Endodermal cell (in vitro differentiated cells): Measurements from ENCODE around the gene ELFN1. TPM values are rescaled to one million over a fixed set of nuclear protein-coding genes. Genes with fewer than 3 reads are reported as not detected.

Experiments
- DNase-seq: peaks from one replicate; pipeline ENCODE4 v3.0.0-alpha.2; 2017
- H3K27ac ChIP-seq: 2 replicates; pipeline ENCODE4 v1.5.1; 2013; ENCODE audit warnings: mild to moderate bottlenecking, low read depth, low read length, moderate library complexity
- H3K27me3 ChIP-seq: 2 replicates; pipeline ENCODE4 v1.6.1; 2013; ENCODE audit warnings: mild to moderate bottlenecking, low read length, moderate library complexity; ENCODE audit not compliant: insufficient read depth, control insufficient read depth, poor library complexity, severe bottlenecking
- H3K36me3 ChIP-seq: 2 replicates; pipeline ENCODE4 v1.7.0; 2013; ENCODE audit warnings: mild to moderate bottlenecking, low read length, moderate library complexity; ENCODE audit not compliant: control insufficient read depth, insufficient read depth
- H3K4me1 ChIP-seq: one replicate; pipeline ENCODE4 v1.7.0; 2013; ENCODE audit warnings: low read length; ENCODE audit not compliant: control insufficient read depth, insufficient read depth
- H3K4me3 ChIP-seq: 2 replicates; pipeline ENCODE4 v1.5.1; 2013; ENCODE audit warnings: mild to moderate bottlenecking, low read length, moderate library complexity
- H3K9ac ChIP-seq: 2 replicates; pipeline ENCODE4 v1.6.1; 2013; ENCODE audit warnings: mild to moderate bottlenecking, low read length, moderate library complexity; ENCODE audit not compliant: poor library complexity, severe bottlenecking; ENCODE audit errors: extremely low read depth
- H3K9me3 ChIP-seq: 2 replicates; pipeline ENCODE4 v1.6.1; 2013; ENCODE audit warnings: mild to moderate bottlenecking, low read length, moderate library complexity; ENCODE audit not compliant: control insufficient read depth
- H3K27ac Mint-ChIP-seq: 2 replicates; pipeline ENCODE4 v1.8.0; 2020; ENCODE audit warnings: mixed read lengths
- H3K27me3 Mint-ChIP-seq: 2 replicates; pipeline ENCODE4 v1.8.0; 2021; ENCODE audit warnings: mild to moderate bottlenecking, mixed read lengths; ENCODE audit not compliant: insufficient read depth
- H3K36me3 Mint-ChIP-seq: 2 replicates; pipeline ENCODE4 v1.8.0; 2020; ENCODE audit warnings: low read depth, mixed read lengths
- H3K4me1 Mint-ChIP-seq: 2 replicates; pipeline ENCODE4 v1.8.0; 2020; ENCODE audit warnings: mixed read lengths
- H3K4me3 Mint-ChIP-seq: 2 replicates; pipeline ENCODE4 v1.8.0; 2020; ENCODE audit warnings: mild to moderate bottlenecking, moderate library complexity, mixed read lengths
- H3K9me3 Mint-ChIP-seq: 2 replicates; pipeline ENCODE4 v1.8.0; 2020; ENCODE audit warnings: mild to moderate bottlenecking, mixed read lengths
- WGBS, 2 experiments: methylation state at CpG; one replicate each; pipeline versions ENCODE4 v1.1.5 to v1.1.7; 2013; ENCODE audit warnings: missing lambda C conversion rate in 2 of 2, mixed read lengths in 1 of 2; ENCODE audit not compliant: insufficient coverage in 1 of 2, insufficient read length in 1 of 2; 5-methylcytosine and 5-hydroxymethylcytosine counted together
- total RNA-seq, 2 donors: library from RNA; stranded (reverse); fragmentation: NEBNext Ultra II Directional in 1 of 2; extraction: Animal tissue kit (Norgen Biotek cat#: 25700) in 1 of 2; gene quantifications; 2 replicates in 1 of 2; 3 replicates in 1 of 2; pipeline ENCODE4 v1.2.1, GENCODE V29; 2021
- TF ChIP-seq, protein P1 (sequence below): fragments of 200-600 bp; sonication (generic); conservative IDR thresholded peaks from 2 replicates; pipeline ENCODE4 v1.5.0; 2021; ENCODE audit warnings: antibody characterized with exemption, mild to moderate bottlenecking

ELFN1 gene
- total RNA-seq, 2 donors from 2014 or later: 2.1 to 5.0 TPM

DNA sequence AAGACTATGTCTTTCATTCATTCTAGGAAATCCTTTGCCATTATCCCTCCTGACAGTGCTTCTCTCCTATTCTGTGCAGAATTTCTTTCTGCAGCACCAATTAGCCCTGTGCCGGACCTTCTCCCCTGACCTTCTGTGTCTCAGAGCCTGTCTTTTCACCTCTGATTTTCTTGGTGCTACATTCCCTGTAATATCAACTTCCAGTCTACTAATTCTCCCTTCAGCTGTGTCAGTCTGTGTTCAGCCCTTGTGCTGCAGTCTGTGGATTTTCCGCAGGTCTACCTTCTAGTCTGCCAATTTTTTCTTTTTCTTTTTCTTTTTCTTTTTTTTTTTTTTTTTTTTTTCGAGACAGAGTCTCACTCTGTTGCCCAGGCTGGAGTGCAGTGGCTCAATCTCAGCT lies 115.8 kb downstream of the ELFN1 start:
- no peak for DNase-seq

DNA sequence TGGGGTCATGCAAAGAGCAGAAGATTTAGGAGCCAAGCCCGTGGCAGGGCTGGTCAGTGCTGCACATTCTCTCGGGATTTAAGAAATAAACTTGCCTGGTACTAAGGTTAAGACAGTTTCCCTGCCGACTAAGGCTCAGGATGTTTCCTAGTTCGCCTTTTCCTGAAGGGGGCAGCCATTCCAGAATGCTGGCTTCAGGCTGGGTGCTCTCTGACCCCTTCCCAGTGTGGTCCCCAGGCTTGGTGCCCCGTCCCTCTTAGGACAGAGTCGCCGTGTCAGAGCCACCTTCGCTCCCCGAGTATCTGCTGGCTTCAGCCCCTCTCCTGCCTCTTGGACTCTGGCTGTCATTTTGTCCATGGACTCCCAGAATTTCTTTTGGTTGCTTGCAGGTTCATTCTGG lies 117.2 kb downstream of the ELFN1 start:
- H3K27ac ChIP-seq: no peak overlapping the region
- Mint-ChIP-seq H3K4me3 (no peak overlapping the region), H3K36me3 (no peaks in the 10 kb centered on the region), H3K27ac (no peak overlapping the region), H3K4me1 (no peaks in the 10 kb centered on the region), H3K27me3 (peaks cover 4% of the 10 kb centered on the region), H3K9me3 (peaks cover 27% of the 10 kb centered on the region)
- 81 to 83% methylated on average over 9 of the region's 9 CpGs for WGBS, 2 experiments
- no peak overlapping the region for H3K4me3 ChIP-seq
- H3K27me3 ChIP-seq: no peaks in the 10 kb centered on the region
- H3K9ac ChIP-seq: no peak overlapping the region
- H3K9me3 ChIP-seq: peaks cover 7% of the 10 kb centered on the region
- TF ChIP-seq, protein P1, sequence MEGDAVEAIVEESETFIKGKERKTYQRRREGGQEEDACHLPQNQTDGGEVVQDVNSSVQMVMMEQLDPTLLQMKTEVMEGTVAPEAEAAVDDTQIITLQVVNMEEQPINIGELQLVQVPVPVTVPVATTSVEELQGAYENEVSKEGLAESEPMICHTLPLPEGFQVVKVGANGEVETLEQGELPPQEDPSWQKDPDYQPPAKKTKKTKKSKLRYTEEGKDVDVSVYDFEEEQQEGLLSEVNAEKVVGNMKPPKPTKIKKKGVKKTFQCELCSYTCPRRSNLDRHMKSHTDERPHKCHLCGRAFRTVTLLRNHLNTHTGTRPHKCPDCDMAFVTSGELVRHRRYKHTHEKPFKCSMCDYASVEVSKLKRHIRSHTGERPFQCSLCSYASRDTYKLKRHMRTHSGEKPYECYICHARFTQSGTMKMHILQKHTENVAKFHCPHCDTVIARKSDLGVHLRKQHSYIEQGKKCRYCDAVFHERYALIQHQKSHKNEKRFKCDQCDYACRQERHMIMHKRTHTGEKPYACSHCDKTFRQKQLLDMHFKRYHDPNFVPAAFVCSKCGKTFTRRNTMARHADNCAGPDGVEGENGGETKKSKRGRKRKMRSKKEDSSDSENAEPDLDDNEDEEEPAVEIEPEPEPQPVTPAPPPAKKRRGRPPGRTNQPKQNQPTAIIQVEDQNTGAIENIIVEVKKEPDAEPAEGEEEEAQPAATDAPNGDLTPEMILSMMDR: peak; percentile 28
- H3K36me3 ChIP-seq: no peaks in the 10 kb centered on the region
- no peaks in the 10 kb centered on the region for H3K4me1 ChIP-seq
- DNase-seq: peak; percentile 57

More for the DNA sequence above, 115.8 kb downstream of the ELFN1 start:
- Histone ChIP-seq H3K4me3 (no peak overlapping the region), H3K36me3 (no peaks in the 10 kb centered on the region), H3K9me3 (peaks cover 7% of the 10 kb centered on the region), H3K27ac (no peak overlapping the region), H3K9ac (no peak overlapping the region), H3K27me3 (no peaks in the 10 kb centered on the region), H3K4me1 (no peaks in the 10 kb centered on the region)
- no peaks in the 10 kb centered on the region for H3K4me1 Mint-ChIP-seq
- 85 to 90% methylated on average over 2 to 3 of the region's 3 CpGs for WGBS, 2 experiments
- no peak overlapping the region for H3K27ac Mint-ChIP-seq
- no peaks in the 10 kb centered on the region for H3K36me3 Mint-ChIP-seq
- H3K9me3 Mint-ChIP-seq: peaks cover 23% of the 10 kb centered on the region
- H3K27me3 Mint-ChIP-seq: peaks cover 4% of the 10 kb centered on the region
- H3K4me3 Mint-ChIP-seq: no peak overlapping the region
- TF ChIP-seq, protein P1: no peak

DNA sequence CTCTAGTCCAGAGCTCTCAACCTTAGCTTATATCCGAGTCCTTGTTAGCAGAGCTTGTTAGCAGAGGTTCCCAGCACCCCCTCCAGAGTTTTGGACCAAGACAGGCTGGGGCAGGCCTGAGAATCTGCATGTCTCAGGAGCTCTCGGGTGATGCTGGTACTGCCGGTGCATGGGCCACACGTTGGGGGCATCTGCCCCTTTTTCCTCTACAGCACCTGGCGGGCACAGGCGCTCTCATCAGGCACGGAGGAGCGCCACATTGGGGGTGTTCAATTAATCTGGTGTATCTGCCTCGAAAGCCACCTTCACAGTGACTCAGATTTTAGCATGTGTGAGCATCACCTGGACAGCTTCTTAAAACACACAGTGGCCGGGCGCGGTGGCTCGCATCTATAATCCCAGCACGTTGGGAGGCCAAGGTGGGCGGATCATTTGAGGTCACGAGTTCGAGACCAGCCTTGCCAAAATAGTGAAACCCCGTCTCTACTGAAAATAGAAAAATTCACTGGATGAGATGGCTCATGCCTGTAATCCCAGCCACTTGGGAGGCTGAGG lies 117.7 kb downstream of the ELFN1 start:
- Mint-ChIP-seq H3K9me3 (peaks cover 29% of the 10 kb centered on the region), H3K27me3 (peaks cover 4% of the 10 kb centered on the region), H3K36me3 (no peaks in the 10 kb centered on the region), H3K27ac (no peak overlapping the region), H3K4me3 (no peak overlapping the region), H3K4me1 (no peaks in the 10 kb centered on the region)
- Histone ChIP-seq H3K27ac (no peak overlapping the region), H3K4me3 (no peak overlapping the region), H3K36me3 (no peaks in the 10 kb centered on the region), H3K4me1 (no peaks in the 10 kb centered on the region), H3K27me3 (no peaks in the 10 kb centered on the region), H3K9me3 (peaks cover 7% of the 10 kb centered on the region), H3K9ac (no peak overlapping the region)
- no peak for DNase-seq
- WGBS, 2 experiments: 91 to 97% methylated on average over 15 to 18 of the region's 18 CpGs
- TF ChIP-seq, protein P1: no peak
